Cerebellar nuclear complex (tissue), 1 donor: ENCODE measurements around the gene NFIB.

Experiments
- DNase-seq, 2 experiments: peaks; one replicate each; lab custom pipeline; 2025; lab: John Stamatoyannopoulos, UW

NFIB gene

GRCh38 chr9:14106699-14107098 lies 207.2 kb downstream of the NFIB start:
- DNase-seq: no peak

DNA sequence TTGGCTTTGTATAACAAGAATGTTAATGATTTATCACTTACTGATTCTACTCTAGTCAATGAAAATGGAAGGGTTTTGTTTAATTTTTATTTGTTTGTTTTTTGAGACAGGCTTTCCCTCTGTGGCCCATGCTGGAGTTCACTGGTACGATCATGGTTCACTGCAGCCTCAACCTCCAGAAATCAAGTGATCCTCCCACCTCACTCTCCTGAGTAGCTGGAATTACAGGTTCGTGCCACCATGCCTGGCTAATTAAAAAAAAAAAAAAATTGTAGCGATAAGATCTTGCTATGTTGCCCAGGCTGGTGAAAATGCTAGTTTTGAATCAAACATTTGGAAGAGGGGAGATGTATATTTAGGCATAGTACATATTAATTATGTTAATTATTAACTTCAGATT lies 209.4 kb downstream of the NFIB start:
- DNase-seq: no peak

DNA sequence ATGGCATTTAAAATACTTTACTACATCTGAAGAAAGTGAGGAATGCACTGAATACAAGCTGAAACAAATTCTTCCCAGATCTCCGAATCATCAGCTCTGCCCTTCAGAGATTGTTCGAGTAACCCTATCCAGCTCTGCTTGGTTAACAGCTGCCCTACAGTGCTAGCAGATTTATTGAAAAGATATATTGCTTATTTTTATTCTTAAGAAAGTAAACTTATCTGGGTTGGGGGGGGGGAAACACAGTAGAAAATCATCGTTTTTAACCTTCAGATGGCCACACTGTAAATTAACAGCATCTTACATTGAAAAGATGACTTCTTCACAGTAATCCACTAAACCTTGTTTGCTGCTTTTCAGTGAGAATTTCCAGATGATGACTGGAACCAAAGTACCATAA lies 210.8 kb downstream of the NFIB start:
- no peak for DNase-seq

DNA sequence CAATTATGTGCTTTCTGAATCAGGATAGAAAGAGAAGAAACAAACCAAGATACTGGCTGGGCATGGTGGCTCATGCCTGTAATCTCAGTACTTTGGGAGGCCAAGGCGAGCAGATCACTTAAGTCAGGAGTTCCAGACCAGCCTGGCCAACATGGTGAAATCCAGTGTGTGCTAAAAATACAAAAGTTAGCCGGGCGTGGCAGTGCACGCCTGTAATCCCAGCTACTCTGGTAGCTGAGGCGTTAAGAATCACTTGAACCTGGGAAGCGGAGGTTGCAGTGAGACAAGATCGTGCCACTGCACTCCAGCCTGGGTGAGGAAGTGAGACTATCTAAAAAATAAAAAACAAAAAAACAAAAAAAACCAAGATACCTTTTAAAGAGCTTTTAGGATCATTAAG lies 214.2 kb downstream of the NFIB start:
- no peak for DNase-seq

DNA sequence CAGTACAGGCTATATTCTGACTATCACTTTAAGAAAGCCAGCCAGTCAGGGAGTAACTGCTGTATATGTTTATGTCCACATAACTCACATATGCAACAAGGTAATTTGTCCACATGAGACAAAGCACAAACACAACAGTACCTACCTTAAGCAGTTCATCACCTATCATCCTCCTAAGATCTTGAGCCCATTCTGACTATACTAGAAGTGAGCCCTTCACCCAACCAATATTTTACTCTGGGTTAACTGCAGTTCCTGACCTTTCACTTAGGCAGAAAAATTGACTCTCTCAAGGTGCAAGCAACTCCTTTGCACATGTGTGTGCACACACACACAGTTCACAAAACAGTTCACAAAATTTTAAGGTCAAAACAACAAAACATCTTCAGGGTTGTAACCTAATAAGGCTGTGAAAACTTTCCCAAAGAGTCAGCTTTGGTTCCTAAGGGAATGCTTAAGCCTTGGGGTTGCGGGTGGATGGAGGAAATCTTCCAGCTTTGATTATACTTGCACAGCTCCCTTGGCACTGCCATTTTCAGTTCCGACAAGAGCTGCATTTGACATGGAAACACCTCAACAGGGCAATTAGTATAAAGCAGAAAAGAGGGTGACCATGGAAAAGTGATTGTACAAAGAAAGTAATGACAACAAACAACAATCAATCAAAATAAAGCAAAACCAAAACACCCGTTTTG lies 215.3 kb downstream of the NFIB start:
- no peak for DNase-seq

GRCh38 chr9:14097666-14098415 lies 216.1 kb downstream of the NFIB start:
- DNase-seq: no peak

DNA sequence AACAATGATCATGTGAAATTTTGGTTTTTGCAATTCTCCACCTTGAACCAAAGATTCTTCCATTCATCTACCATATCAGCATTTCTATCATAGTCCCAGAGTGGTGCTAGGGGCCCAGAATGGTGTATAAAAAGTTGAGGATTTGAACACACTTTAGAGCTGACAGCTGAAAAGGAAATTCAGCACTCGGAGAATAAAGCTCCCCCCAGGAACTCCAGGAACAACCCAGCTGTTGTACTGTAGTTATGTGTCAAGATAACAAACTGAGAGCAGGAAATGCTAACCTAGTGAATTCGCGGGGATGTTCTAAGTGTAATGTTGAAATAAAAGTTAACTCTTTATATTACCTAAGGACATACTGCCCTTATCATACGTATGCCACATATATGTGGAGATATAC lies 216.7 kb downstream of the NFIB start:
- DNase-seq: no peak

DNA sequence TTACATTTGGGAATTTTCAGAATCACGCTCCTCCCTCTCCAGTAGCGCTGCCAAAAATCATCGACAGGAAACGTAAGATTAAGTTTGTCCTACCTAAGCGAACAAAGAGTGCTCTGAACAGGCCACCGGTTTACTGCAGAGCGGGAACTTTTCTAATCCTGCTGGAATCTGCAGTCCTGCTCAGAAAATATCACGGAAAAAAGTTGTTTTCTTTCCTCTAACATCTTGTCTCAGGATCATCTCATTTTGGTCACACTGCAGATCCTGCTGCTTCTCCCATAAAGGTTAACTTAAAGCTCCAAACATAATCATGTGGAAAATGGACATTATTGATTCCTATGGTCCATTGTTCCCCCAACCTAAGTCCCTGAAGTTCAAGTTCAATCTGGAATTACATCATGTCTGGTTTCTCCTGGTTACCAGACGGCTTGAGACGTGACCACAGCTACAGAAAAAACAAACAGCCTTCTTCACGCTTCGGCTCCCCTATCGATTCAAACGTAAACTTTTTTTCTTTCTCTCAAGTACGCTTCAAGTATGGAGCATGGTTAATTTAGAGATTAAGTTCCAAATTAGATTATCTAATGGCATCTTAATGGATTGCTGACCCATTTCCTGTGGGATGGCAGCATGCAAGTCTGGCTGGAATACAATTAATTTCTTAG lies 217.6 kb downstream of the NFIB start:
- no peak for DNase-seq

GRCh38 chr9:14095277-14095676 lies 218.7 kb downstream of the NFIB start:
- DNase-seq: no peak

- DNase-seq: no peak
These were observed 219.4 kb downstream of the NFIB start for GRCh38 chr9:14094491-14094890.

- no peak for DNase-seq
These were observed 221.6 kb downstream of the NFIB start for GRCh38 chr9:14092344-14092743.

DNA sequence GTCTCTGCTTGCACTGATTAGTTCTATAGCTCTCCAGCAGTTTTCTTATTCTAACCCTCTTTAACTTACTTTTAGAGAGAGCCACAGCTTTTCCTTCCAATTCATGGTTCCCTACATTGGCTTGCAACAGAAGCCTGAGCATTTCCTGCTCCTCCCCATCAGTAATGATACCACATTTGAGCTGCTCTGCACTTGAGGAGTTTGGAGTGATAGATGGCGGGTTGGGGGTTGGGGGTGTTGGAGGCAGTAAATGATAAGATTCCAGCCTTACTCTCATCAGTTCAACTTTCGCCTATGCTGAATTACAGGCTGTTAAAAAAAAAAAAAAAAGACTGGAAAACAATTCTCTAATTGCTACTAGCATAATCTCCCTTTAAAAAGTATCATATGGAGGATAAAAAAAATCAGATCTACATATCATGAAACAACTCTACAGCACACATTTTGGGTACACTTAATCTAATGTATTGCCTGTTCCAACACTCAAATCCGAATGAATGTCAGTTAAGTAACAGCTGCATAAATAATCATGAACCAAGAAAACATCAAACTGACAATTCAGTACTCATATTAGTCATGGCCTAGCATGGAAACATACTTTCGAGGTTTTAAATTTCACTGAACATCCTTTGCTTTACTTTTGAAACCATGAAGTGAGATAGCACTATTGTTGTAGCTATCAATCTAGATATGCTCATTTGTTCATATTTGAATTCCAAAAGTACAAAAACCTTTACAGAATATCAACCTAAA lies 224.7 kb downstream of the NFIB start:
- DNase-seq: no peak

- DNase-seq: no peak
These were observed 226.4 kb downstream of the NFIB start for GRCh38 chr9:14087576-14087975.

- no peak for DNase-seq
These were observed 227.4 kb downstream of the NFIB start for GRCh38 chr9:14086495-14086894.

- no peak for DNase-seq
These were observed 228.1 kb downstream of the NFIB start for GRCh38 chr9:14085810-14086209.

- no peak for DNase-seq
These were observed 229.1 kb downstream of the NFIB start for GRCh38 chr9:14084867-14085266.

DNA sequence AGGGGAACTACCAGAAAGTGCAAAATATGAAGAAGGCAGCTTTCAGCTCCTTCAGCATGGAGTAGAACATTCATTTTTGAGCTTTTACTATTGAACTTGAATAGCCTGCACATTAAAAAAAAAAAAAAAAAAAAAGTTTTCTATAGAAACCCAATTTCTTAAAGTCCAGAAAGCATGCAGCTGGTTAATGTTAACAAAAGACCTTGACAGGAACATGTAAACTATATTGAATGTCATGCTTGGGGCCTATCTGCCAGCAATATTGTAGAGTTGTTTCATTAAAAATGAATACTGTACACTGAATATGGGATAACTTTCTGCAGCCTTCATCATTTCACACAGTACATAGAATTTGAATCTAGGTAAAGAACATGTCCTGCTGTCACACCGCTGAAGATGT lies 230.6 kb downstream of the NFIB start:
- no peak for DNase-seq

DNA sequence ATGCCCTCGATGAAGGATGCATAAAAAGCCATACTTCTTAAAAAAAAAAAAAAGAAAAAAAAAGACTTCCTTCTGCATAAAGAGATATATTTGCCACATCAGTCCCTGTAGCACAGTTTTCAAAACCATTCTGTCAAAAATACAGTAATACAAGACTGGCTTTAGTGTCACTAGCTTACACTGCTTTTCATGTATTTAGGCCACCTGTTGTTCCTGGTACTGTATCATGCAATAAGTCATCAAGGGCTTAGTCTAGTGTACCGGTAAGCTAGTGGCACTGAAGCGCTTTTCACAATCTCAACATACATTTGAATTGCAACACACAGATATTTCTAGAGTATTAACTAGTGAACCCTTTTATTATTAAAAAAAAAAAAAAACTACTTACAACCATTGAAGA lies 231.2 kb downstream of the NFIB start:
- no peak for DNase-seq

DNA sequence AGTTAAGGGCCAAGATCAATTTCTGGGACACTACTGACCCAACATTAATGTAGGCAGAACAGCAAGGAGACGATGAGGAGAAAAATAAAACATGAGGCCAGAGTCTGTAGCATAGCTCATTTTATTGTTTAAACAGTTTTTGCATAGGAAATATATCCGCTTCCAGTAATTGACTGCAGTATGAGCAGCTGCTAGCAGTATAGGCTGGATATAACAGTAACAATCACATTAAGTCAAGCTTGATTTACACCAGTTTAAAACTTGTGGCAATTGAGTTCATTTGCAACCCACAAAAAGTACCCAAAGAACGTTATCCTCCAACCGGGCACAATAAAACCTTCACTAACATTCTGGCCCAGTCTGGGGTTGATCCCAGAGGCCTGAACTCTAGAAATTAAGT lies 232.2 kb downstream of the NFIB start:
- DNase-seq: no peak

GRCh38 chr9:14080959-14081542 lies 232.9 kb downstream of the NFIB start:
- no peak for DNase-seq

DNA sequence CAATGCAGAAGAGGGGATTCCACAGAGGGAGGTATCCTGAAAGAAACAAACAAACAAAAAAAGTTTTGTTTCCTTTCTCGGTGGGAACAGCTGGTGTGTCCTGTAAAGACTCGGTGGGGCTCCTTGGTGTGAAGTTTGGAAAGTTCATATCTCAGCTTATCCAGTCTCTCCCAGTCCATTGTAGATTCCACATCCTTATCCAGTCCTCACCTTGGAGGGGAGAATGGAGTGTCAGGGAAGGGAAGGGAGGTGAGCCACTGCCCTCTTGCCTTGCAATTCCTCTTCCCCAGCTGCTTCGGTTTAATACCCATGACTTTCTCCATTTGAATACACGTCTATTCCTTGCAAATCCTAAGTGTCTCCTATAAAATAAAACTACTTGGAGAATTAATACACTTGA lies 234.5 kb downstream of the NFIB start:
- no peak for DNase-seq

GRCh38 chr9:14077672-14078071 lies 236.3 kb downstream of the NFIB start:
- no peak for DNase-seq
